Kidney (tissue), 14 donors: ENCODE results near the gene NFIA. TPM values are rescaled to one million over a fixed set of nuclear protein-coding genes. Genes with fewer than 3 reads are reported as not detected.

ENCODE experiments used
- DNase-seq, 5 donors: peaks; one replicate each; pipeline ENCODE4 v3.0.0-alpha.2; 2013 to 2020
- FAIRE-seq: peaks from 2 replicates; lab custom pipeline; 2012; peaks lifted over from hg19 to GRCh38; lab: Jason Lieb, UNC
- H3K27ac ChIP-seq, 2 donors: one replicate each; pipeline ENCODE4 v1.7.0; 2013; ENCODE audit warnings: low read depth in 2 of 2, low read length in 2 of 2, inconsistent platforms in 1 of 2
- H3K27me3 ChIP-seq: one replicate; pipeline ENCODE4 v1.7.1; 2013; ENCODE audit warnings: low read length, inconsistent platforms; ENCODE audit not compliant: control insufficient read depth, insufficient read depth
- H3K36me3 ChIP-seq, 3 donors: one replicate each; pipeline versions ENCODE4 v1.7.0 to v1.7.1; 2013; ENCODE audit warnings: low read length in 3 of 3, control low read depth in 1 of 3, inconsistent platforms in 1 of 3; ENCODE audit not compliant: insufficient read depth in 3 of 3, control insufficient read depth in 2 of 3
- H3K4me1 ChIP-seq, 3 donors: one replicate each; pipeline versions ENCODE4 v1.7.0 to v1.7.1; 2013; ENCODE audit warnings: low read length in 3 of 3, inconsistent platforms in 1 of 3, low read depth in 1 of 3; ENCODE audit not compliant: control insufficient read depth in 2 of 3, insufficient read depth in 2 of 3
- H3K4me3 ChIP-seq, 3 donors: one replicate each; pipeline versions ENCODE4 v1.7.0 to v1.8.1; 2013; ENCODE audit warnings: low read length in 3 of 3, control low read depth in 1 of 3, inconsistent platforms in 1 of 3
- H3K9ac ChIP-seq, 3 donors: one replicate each; pipeline versions ENCODE4 v1.7.0 to v1.7.1; 2013; ENCODE audit warnings: low read length in 3 of 3, control low read depth in 1 of 3, inconsistent platforms in 1 of 3
- H3K9me3 ChIP-seq, 3 donors: one replicate each; pipeline versions ENCODE4 v1.7.0 to v1.7.1; 2013; ENCODE audit warnings: low read length in 3 of 3, control low read depth in 1 of 3, inconsistent platforms in 1 of 3; ENCODE audit not compliant: control insufficient read depth in 2 of 3, insufficient read depth in 1 of 3
- CTCF ChIP-seq: IDR thresholded peaks from 3 replicates; pipeline ENCODE4 v1.5.1; 2012; ENCODE audit warnings: mild to moderate bottlenecking, moderate library complexity, borderline replicate concordance; ENCODE audit not compliant: insufficient read depth; ENCODE audit errors: extremely low read depth
- intact Hi-C: fragments of 100-400 bp; cut with DNase I; formaldehyde crosslinking; loops from one replicate; pipeline ENCODE4 v1.11.1; 2022
- polyA plus RNA-seq: library from polyadenylated mRNA; stranded (reverse); fragments of 350-450 nt; fragmentation: Illumina TruSeq; extraction: RNeasy Lipid Tissue Mini Kit (QIAGEN cat#74804); gene quantifications from one replicate; pipeline ENCODE4 v1.2.3, GENCODE V29; 2014; ENCODE audit warnings: low read depth, low replicate concordance; ENCODE audit not compliant: insufficient read depth
- total RNA-seq: library from RNA; stranded (reverse); fragmentation: NEBNext Ultra II Directional; extraction: Animal tissue kit (Norgen Biotek cat#: 25700); gene quantifications from one replicate; pipeline ENCODE4 v1.2.1, GENCODE V29; 2021
- donor health status: control.
- donor health status: control.
- donor health status: control.
- donor health status: control.
- donor health status: control.
- donor health status: DM: yes; HTN: yes; CAD: no.
- donor health status: Normal renal cell carcinoma (clear cell type).

The NFIA gene
- total and polyA plus RNA-seq, 2 donors from 2014 or later = 4.8 to 87.5 TPM

GRCh38 chr1:61158591-61158990 lies 76.2 kb downstream of the NFIA start:
- H3K4me3 ChIP-seq = no peak overlapping the region
- intact Hi-C loops = no loop called here
- FAIRE-seq (no peak), DNase-seq (no peak)
- no peak overlapping the region for H3K27ac ChIP-seq
- no peak overlapping the region for H3K9ac ChIP-seq
- H3K4me1 ChIP-seq = peaks cover 0 to 22% (median 14%) of the 10 kb centered on the region in 3 donors
- no peaks in the 10 kb centered on the region for H3K27me3 ChIP-seq
- TF ChIP-seq CTCF = no peak
- no peaks in the 10 kb centered on the region for H3K36me3 ChIP-seq
- no peaks in the 10 kb centered on the region for H3K9me3 ChIP-seq

- intact Hi-C loops = no loop called here
- Histone ChIP-seq H3K27ac (no peak overlapping the region), H3K36me3 (no peaks in the 10 kb centered on the region), H3K9ac (no peak overlapping the region), H3K4me1 (peaks cover 0 to 19% (median 14%) of the 10 kb centered on the region in 3 donors), H3K4me3 (no peak overlapping the region), H3K9me3 (no peaks in the 10 kb centered on the region), H3K27me3 (no peaks in the 10 kb centered on the region)
- TF ChIP-seq CTCF = no peak
- DNase-seq (no peak), FAIRE-seq (no peak)
Measured at GRCh38 chr1:61160526-61160925, 78.2 kb downstream of the NFIA start.

- H3K27ac ChIP-seq = no peak overlapping the region
- no peaks in the 10 kb centered on the region for H3K9me3 ChIP-seq
- no peak overlapping the region for H3K4me3 ChIP-seq
- intact Hi-C loops = no loop called here
- H3K9ac ChIP-seq = no peak overlapping the region
- FAIRE-seq (no peak), DNase-seq (no peak)
- H3K27me3 ChIP-seq = no peaks in the 10 kb centered on the region
- no peaks in the 10 kb centered on the region for H3K36me3 ChIP-seq
- H3K4me1 ChIP-seq = peaks cover 0 to 5% (median 0%) of the 10 kb centered on the region in 3 donors
- no peak for TF ChIP-seq CTCF
Measured at GRCh38 chr1:61162520-61163258, 80.3 kb downstream of the NFIA start.
